Transverse colon (tissue), 4 donors: ENCODE results near the gene ACSM6. TPM values are rescaled to one million over a fixed set of nuclear protein-coding genes. Genes with fewer than 3 reads are reported as not detected.

Experiments
- DNase-seq: peaks from one replicate; pipeline ENCODE4 v3.0.0-alpha.2; 2019
- H3K27ac ChIP-seq, 4 donors: fragments of 200-600 bp; sonication (generic); 2 replicates each; pipeline ENCODE4 v1.5.1; 2016 to 2018; ENCODE audit warnings: inconsistent platforms in 4 of 4
- H3K27me3 ChIP-seq: fragments of 200-600 bp; sonication (generic); 2 replicates; pipeline ENCODE4 v1.5.1; 2017; ENCODE audit warnings: inconsistent platforms
- H3K36me3 ChIP-seq, 4 donors: fragments of 200-600 bp; sonication (generic); 2 replicates each; pipeline ENCODE4 v1.5.1; 2017 to 2019; ENCODE audit warnings: inconsistent platforms in 4 of 4
- H3K4me1 ChIP-seq, 4 donors: fragments of 200-600 bp; sonication (generic); 2 replicates each; pipeline ENCODE4 v1.5.1; 2017 to 2020; ENCODE audit warnings: inconsistent platforms in 4 of 4
- H3K4me3 ChIP-seq, 4 donors: fragments of 200-600 bp; sonication (generic); 1 replicate in 1 of 4; 2 replicates in 3 of 4; pipeline versions ENCODE4 v1.5.1 to v1.6.1; 2017 to 2019; ENCODE audit warnings: inconsistent platforms in 4 of 4
- H3K9me3 ChIP-seq, 2 donors: fragments of 200-600 bp; sonication (generic); 2 replicates each; pipeline ENCODE4 v1.5.1; 2017 to 2019; ENCODE audit warnings: inconsistent platforms in 2 of 2
- EP300 ChIP-seq: sonication (generic); formaldehyde crosslinking; IDR thresholded peaks from one replicate; pipeline ENCODE4 v1.6.1; 2017; ENCODE audit warnings: antibody characterized with exemption, low read depth
- POLR2A ChIP-seq: fragments of 450-650 bp; IDR thresholded peaks from one replicate; pipeline ENCODE4 v1.6.1; 2016; ENCODE audit warnings: antibody characterized with exemption, mild to moderate bottlenecking, moderate library complexity
- POLR2AphosphoS5 ChIP-seq, 3 donors: sonication (generic); formaldehyde crosslinking; IDR thresholded peaks; one replicate each; pipeline ENCODE4 v1.6.1; 2016; ENCODE audit warnings: antibody characterized with exemption in 3 of 3
- WGBS, 2 donors: methylation state at CpG; one replicate each; pipeline ENCODE4 v1.1.5; 2018; ENCODE audit warnings: low coverage in 1 of 2; 5-methylcytosine and 5-hydroxymethylcytosine counted together
- in situ Hi-C, 4 donors: fragments of 200-750 bp; cut with MboI; loops; one replicate each; pipeline versions ENCODE4 v1.15.0 to v1.15.1; 2017; ENCODE audit warnings: low sequenced_read_pairs in 3 of 4, low pct_ligation_motif_present in 1 of 4, low pct_unique_long_range_greater_than_20kb in 1 of 4
- intact Hi-C: fragments of 100-400 bp; cut with DNase I; formaldehyde crosslinking; loops from one replicate; pipeline ENCODE4 v1.15.1; 2023; ENCODE audit warnings: low total_unique reads
- small RNA-seq, 4 donors: library from RNA; depleted of rRNA; stranded (forward); fragments of <200 nt; gene quantifications; one replicate each; pipeline ENCODE3, GENCODE V24; 2016
- total RNA-seq, 4 donors: library from RNA; depleted of rRNA; stranded (reverse); fragments of >200 nt; gene quantifications; one replicate each; pipeline ENCODE4 v1.1.0, GENCODE V29; 2016
- TF ChIP-seq, protein P1 (sequence below), 5 experiments: fragments of 200-600 bp in 3 of 5; fragments of 450-650 bp in 2 of 5; sonication (generic) in 3 of 5; IDR thresholded peaks; 1 replicate in 2 of 5; 2 replicates in 3 of 5; pipeline ENCODE4 v1.5.1; 2016 to 2017; ENCODE audit warnings: antibody characterized with exemption in 5 of 5, inconsistent platforms in 3 of 5, mild to moderate bottlenecking in 2 of 5, moderate library complexity in 1 of 5

ACSM6 gene
- total RNA-seq, 4 donors from 2014 or later, result not detected

DNA sequence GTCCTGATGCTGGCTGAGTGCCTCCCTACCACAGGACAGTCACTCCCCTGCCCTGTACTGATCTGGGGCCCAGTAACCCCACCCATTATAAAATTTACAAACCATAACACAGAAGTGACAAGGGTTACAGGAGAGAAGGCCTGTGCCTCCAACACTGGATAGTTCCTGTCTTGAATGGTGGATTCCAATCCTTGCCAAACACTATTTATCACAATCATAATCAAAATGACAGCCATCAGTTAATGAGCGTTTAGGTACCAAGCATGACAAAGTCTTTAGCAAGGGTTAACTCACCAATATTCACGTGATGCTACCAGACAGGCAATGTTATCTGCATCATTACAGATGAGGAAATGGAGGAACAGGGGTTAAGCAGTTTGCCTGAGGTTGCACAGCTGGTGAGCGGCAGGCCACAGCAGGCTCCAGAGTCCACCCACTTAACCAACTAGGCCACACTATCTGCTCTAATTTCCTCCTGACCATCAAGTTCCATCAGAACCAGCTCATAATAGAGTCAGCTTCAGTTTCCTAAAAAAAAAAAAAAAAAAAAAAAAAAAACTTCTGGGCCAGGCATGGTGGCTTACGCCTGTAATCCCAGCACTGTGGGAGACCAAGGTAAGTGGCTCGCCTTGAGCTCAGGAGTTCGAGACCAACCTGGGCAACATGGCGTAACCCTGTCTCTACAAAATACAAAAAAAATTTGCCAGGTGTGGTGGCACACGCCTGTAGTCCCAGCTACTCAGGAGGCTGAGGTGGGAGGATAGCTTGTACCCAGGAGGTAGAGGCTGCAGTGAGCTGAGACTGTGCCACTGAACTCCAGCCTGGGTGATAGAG lies 82.5 kb downstream of the ACSM6 start:
- peak overlapping the region; percentile 88 to 99 (median 91) for H3K27ac ChIP-seq
- peaks cover 77 to 100% (median 87%) of the 10 kb centered on the region in 4 donors for H3K4me1 ChIP-seq
- no peaks in the 10 kb centered on the region for H3K27me3 ChIP-seq
- intact Hi-C loops, result no loop called here
- peak; percentile 73 for DNase-seq
- WGBS, 2 donors, result 65% methylated on average over 8 of the region's 8 CpGs; no CpG with 5 or more reads in 1 of the 2 donors
- H3K9me3 ChIP-seq, result no peaks in the 10 kb centered on the region
- no peaks in the 10 kb centered on the region for H3K36me3 ChIP-seq
- no peak for TF ChIP-seq EP300
- peak in 1 of 3 donors; percentile 55 for TF ChIP-seq POLR2AphosphoS5 (IDR thresholded peaks at IDR 0.05)
- TF ChIP-seq POLR2A, result peak; percentile 52
- TF ChIP-seq, protein P1, sequence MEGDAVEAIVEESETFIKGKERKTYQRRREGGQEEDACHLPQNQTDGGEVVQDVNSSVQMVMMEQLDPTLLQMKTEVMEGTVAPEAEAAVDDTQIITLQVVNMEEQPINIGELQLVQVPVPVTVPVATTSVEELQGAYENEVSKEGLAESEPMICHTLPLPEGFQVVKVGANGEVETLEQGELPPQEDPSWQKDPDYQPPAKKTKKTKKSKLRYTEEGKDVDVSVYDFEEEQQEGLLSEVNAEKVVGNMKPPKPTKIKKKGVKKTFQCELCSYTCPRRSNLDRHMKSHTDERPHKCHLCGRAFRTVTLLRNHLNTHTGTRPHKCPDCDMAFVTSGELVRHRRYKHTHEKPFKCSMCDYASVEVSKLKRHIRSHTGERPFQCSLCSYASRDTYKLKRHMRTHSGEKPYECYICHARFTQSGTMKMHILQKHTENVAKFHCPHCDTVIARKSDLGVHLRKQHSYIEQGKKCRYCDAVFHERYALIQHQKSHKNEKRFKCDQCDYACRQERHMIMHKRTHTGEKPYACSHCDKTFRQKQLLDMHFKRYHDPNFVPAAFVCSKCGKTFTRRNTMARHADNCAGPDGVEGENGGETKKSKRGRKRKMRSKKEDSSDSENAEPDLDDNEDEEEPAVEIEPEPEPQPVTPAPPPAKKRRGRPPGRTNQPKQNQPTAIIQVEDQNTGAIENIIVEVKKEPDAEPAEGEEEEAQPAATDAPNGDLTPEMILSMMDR (IDR thresholded peaks at IDR 0.05), result no peak
- in situ Hi-C loops, result no loop called here
- no peak overlapping the region for H3K4me3 ChIP-seq

DNA sequence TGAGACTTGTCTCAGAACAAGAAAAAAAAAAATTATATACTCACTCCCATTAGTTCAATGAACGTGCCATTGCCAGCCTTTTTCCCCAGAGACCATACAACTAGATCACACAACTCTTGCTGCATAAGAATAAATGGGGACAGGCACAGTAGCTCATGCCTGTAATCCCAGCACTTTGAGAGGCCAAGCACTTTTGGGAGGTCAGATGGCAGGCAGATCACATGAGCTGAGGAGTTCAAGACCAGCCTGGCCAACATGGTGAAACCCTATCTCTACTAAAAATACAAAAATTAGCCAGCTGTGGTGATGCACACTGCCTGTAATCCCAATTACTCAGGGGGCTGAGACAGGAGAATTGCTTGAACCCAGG lies 83.1 kb downstream of the ACSM6 start:
- no peak for DNase-seq
- H3K9me3 ChIP-seq, result no peaks in the 10 kb centered on the region
- intact Hi-C loops (no loop called here), in situ Hi-C loops (no loop called here)
- H3K4me3 ChIP-seq, result no peak overlapping the region
- H3K27me3 ChIP-seq, result no peaks in the 10 kb centered on the region
- 20 to 43% methylated on average over 1 of the region's 1 CpG for WGBS, 2 donors
- no peak for TF ChIP-seq POLR2A
- TF ChIP-seq, protein P1 (IDR thresholded peaks at IDR 0.05), result no peak
- TF ChIP-seq EP300, result no peak
- no peak for TF ChIP-seq POLR2AphosphoS5 (IDR thresholded peaks at IDR 0.05)
- peak overlapping the region; percentile 88 to 99 (median 91) for H3K27ac ChIP-seq
- H3K4me1 ChIP-seq, result peaks cover 73 to 100% (median 92%) of the 10 kb centered on the region in 4 donors
- no peaks in the 10 kb centered on the region for H3K36me3 ChIP-seq

DNA sequence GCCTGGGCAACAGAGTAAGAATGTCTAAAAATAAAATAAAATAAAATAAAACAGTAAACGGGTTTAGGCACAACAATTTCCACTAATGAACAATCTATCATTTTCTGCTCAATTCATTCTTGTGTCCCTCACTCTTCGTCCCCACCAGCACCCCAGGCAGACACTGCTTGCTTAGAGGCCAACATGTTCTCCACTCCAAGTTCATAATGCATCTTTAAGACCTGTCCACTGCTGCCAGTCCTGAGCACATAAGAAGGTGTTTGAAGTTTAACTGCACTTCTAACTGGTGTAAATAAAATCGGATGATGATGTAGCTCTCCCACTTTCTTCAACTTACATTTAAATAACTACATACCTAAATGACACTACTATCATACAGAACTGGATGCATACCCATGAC lies 83.6 kb downstream of the ACSM6 start:
- 58 to 63% methylated on average over 3 of the region's 3 CpGs for WGBS, 2 donors

More for the DNA sequence above, 83.6 kb downstream of the ACSM6 start:
- in situ Hi-C loops (no loop called here), intact Hi-C loops (no loop called here)
- Histone ChIP-seq H3K36me3 (no peaks in the 10 kb centered on the region), H3K4me3 (no peak overlapping the region), H3K4me1 (peaks cover 73 to 100% (median 92%) of the 10 kb centered on the region in 4 donors), H3K27ac (peak overlapping the region; percentile 88 to 99 (median 91)), H3K27me3 (no peaks in the 10 kb centered on the region), H3K9me3 (no peaks in the 10 kb centered on the region)
- TF ChIP-seq EP300 (no peak), POLR2A (no peak), POLR2AphosphoS5 (IDR thresholded peaks at IDR 0.05) (no peak)
- TF ChIP-seq, protein P1 (IDR thresholded peaks at IDR 0.05), result no peak
- DNase-seq, result no peak

Small RNA genes within 50 kb of the gene (small RNA-seq; reads per million reads assigned to genes)
- 0 reads per million in 4 donors for gene AL157834.3

Other genes with a start within 250 kb of the ACSM6 start
- gene CYP2C8, start 124.7 kb upstream of the ACSM6 start, total RNA-seq, result 10 to 100 TPM in 1 of 4 donors, 1 to 10 TPM in 2, under 1 TPM in 1; 0.75 to 49.0 (median 3.2) TPM
- 100 to 1,000 TPM; 201 to 259 (median 225) TPM for gene PDLIM1, start 96.8 kb downstream of the ACSM6 start, total RNA-seq